ENCODE data around the gene C9. TPM values are rescaled to one million over a fixed set of nuclear protein-coding genes. Genes with fewer than 3 reads are reported as not detected.

The C9 gene
- not detected in 3 replicates for total RNA-seq
- long read RNA-seq = 0 reads

- no peak for TF ChIP-seq CTCF (IDR thresholded peaks at IDR 0.05)
- Mint-ChIP-seq H3K4me3 (ENCODE audit: unreplicated experiment) (no peak within 1 kb of the TSS), H3K4me1 (ENCODE audit: low read depth) (no peaks in the 10 kb centered on the region), H3K27me3 (ENCODE audit: low read depth) (no peaks in the 10 kb centered on the region), H3K27ac (ENCODE audit: unreplicated experiment) (no peak within 1 kb of the TSS), H3K9me3 (ENCODE audit: low read depth) (peaks cover under 1% of the 10 kb centered on the region), H3K36me3 (ENCODE audit: low read depth) (no peaks in the 10 kb centered on the region)
- no peak for DNase-seq (ENCODE audit: low spot score)
These were observed at the start of gene C9 for GRCh38 chr5:39364367-39364766. TSS of gene C9 (minus strand) at chr5:39364495. CDS start at chr5:39364464, 31 bp downstream.

DNA sequence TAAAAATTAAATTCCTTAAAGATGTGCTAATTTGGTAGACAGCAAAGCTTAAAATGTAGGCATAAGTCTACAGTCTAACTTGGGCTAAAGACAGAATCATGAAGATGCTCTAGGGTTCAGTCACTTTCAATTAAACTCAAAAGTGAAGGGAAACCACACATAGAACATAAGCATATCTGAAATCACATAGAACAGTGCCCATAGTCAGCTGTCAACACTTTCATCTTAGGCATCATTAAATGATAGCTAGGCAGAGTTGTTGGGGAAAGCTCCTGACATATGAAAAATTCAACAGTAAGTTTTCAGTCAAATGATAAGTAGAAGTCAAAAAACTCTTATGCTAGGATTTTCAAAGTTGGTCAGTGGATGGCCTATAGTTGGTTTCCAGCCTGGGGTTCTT, 49.5 kb upstream of the C9 start:
- Mint-ChIP-seq H3K27me3 (ENCODE audit: low read depth) (no peaks in the 10 kb centered on the region), H3K36me3 (ENCODE audit: low read depth) (peaks cover 6% of the 10 kb centered on the region), H3K27ac (ENCODE audit: unreplicated experiment) (peak overlapping the region; percentile 12), H3K4me3 (ENCODE audit: unreplicated experiment) (no peak overlapping the region), H3K4me1 (ENCODE audit: low read depth) (peaks cover 82% of the 10 kb centered on the region), H3K9me3 (ENCODE audit: low read depth) (no peaks in the 10 kb centered on the region)
- DNase-seq (ENCODE audit: low spot score) = no peak
- no peak for TF ChIP-seq CTCF (IDR thresholded peaks at IDR 0.05)

- no peak for DNase-seq (ENCODE audit: low spot score)
- peaks cover 84% of the 10 kb centered on the region for H3K4me1 Mint-ChIP-seq (ENCODE audit: low read depth)
- no peak overlapping the region for H3K27ac Mint-ChIP-seq (ENCODE audit: unreplicated experiment)
- no peak for TF ChIP-seq CTCF (IDR thresholded peaks at IDR 0.05)
- H3K4me3 Mint-ChIP-seq (ENCODE audit: unreplicated experiment) = no peak overlapping the region
- no peaks in the 10 kb centered on the region for H3K9me3 Mint-ChIP-seq (ENCODE audit: low read depth)
- H3K27me3 Mint-ChIP-seq (ENCODE audit: low read depth) = no peaks in the 10 kb centered on the region
- H3K36me3 Mint-ChIP-seq (ENCODE audit: low read depth) = peaks cover 6% of the 10 kb centered on the region
These were observed 48.6 kb upstream of the C9 start for GRCh38 chr5:39412721-39413394.

DNA sequence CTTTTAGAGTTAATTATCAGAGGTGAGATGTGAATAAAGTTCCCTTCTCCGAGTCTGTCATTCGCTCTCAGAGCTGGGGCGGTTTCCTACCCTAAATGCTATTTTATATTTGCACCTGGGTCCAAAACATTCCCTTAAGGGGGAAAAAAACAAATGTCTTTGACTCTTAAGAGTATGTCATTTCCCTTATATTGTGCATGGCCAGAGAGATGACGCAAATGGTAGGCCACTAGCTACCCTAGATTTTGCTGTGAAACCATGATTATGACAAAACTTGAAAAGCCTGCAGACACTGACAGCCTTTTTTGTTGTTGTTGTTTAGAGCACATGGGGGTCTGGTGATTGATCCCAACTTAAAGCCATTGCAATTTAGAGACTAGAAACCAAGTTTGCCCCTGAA, 47.7 kb upstream of the C9 start:
- H3K27ac Mint-ChIP-seq (ENCODE audit: unreplicated experiment) = no peak overlapping the region
- H3K27me3 Mint-ChIP-seq (ENCODE audit: low read depth) = no peaks in the 10 kb centered on the region
- H3K9me3 Mint-ChIP-seq (ENCODE audit: low read depth) = no peaks in the 10 kb centered on the region
- no peak overlapping the region for H3K4me3 Mint-ChIP-seq (ENCODE audit: unreplicated experiment)
- H3K4me1 Mint-ChIP-seq (ENCODE audit: low read depth) = peaks cover 83% of the 10 kb centered on the region
- no peak for TF ChIP-seq CTCF (IDR thresholded peaks at IDR 0.05)
- H3K36me3 Mint-ChIP-seq (ENCODE audit: low read depth) = peaks cover 5% of the 10 kb centered on the region
- DNase-seq (ENCODE audit: low spot score) = no peak

GRCh38 chr5:39411061-39411460, 46.8 kb upstream of the C9 start:
- Mint-ChIP-seq H3K4me3 (ENCODE audit: unreplicated experiment) (no peak overlapping the region), H3K9me3 (ENCODE audit: low read depth) (no peaks in the 10 kb centered on the region), H3K4me1 (ENCODE audit: low read depth) (peaks cover 79% of the 10 kb centered on the region), H3K27ac (ENCODE audit: unreplicated experiment) (peak overlapping the region; percentile 38), H3K27me3 (ENCODE audit: low read depth) (no peaks in the 10 kb centered on the region), H3K36me3 (ENCODE audit: low read depth) (peaks cover 5% of the 10 kb centered on the region)
- DNase-seq (ENCODE audit: low spot score) = no peak
- no peak for TF ChIP-seq CTCF (IDR thresholded peaks at IDR 0.05)
